GM18858 (cell line): Measurements from ENCODE around the gene SUSD2.
"Not testable (repeated sequence)": the region's sequence is repeated elsewhere in the genome, so short reads cannot be mapped to it uniquely, and the experiment has no call there.

Experiments
- ATAC-seq: cut with Tn5 transposase; IDR thresholded peaks from one replicate; pipeline ENCODE4 v1.9.1; 2021; ENCODE audit not compliant: unreplicated experiment

Gene SUSD2

GRCh38 chr22:24181088-24181995 is at the start of gene SUSD2:
Gene SUSD2 (plus strand): TSS chr22:24181487. CDS start chr22:24181520, 33 bp downstream.
- no peak for ATAC-seq

- ATAC-seq = no peak
Observed at GRCh38 chr22:24133187-24133965, 47.9 kb upstream of the SUSD2 start.

GRCh38 chr22:24134090-24134846 is 47.0 kb upstream of the SUSD2 start:
- ATAC-seq = no peak

GRCh38 chr22:24136533-24136932 is 44.8 kb upstream of the SUSD2 start:
- ATAC-seq = not testable (repeated sequence)

- ATAC-seq = no peak
Observed at GRCh38 chr22:24137595-24137994, 43.7 kb upstream of the SUSD2 start.

- no peak for ATAC-seq
Observed at GRCh38 chr22:24138649-24139420, 42.5 kb upstream of the SUSD2 start.

- no peak for ATAC-seq
Observed at GRCh38 chr22:24140357-24140756, 40.9 kb upstream of the SUSD2 start.

- no peak for ATAC-seq
Observed at GRCh38 chr22:24141586-24141985, 39.7 kb upstream of the SUSD2 start.

GRCh38 chr22:24142241-24142640 is 39.0 kb upstream of the SUSD2 start:
- ATAC-seq = no peak

- no peak for ATAC-seq
Observed at GRCh38 chr22:24142831-24143230, 38.5 kb upstream of the SUSD2 start.

- no peak for ATAC-seq
Observed at GRCh38 chr22:24144056-24144777, 37.1 kb upstream of the SUSD2 start.

GRCh38 chr22:24144778-24145085 is 36.6 kb upstream of the SUSD2 start:
- no peak for ATAC-seq

GRCh38 chr22:24145446-24146193 is 35.7 kb upstream of the SUSD2 start:
- no peak for ATAC-seq

- no peak for ATAC-seq
Observed at GRCh38 chr22:24146194-24146616, 35.1 kb upstream of the SUSD2 start.

- no peak for ATAC-seq
Observed at GRCh38 chr22:24146791-24147353, 34.4 kb upstream of the SUSD2 start.

- no peak for ATAC-seq
Observed at GRCh38 chr22:24147666-24148065, 33.6 kb upstream of the SUSD2 start.

- ATAC-seq = no peak
Observed at GRCh38 chr22:24148266-24149197, 32.8 kb upstream of the SUSD2 start.

GRCh38 chr22:24149198-24149590 is 32.1 kb upstream of the SUSD2 start:
- no peak for ATAC-seq
